ENCODE results near the gene ATOX1. TPM values are rescaled to one million over a fixed set of nuclear protein-coding genes. Genes with fewer than 3 reads are reported as not detected.

The ATOX1 gene
- total and polyA plus RNA-seq, 2 of the 8 experiments (the other 6 are each of a cell fraction or from before 2014, with no cell fraction given), result 79.9 to 232 TPM

GRCh38 chr5:151795426-151795825, 37.0 kb upstream of the ATOX1 start:
- Histone ChIP-seq H2AK5ac (ENCODE audit: low read depth, low read length) (no peak overlapping the region), H2BK20ac (ENCODE audit: low read length) (no peak overlapping the region), H3K27ac (ENCODE audit: low read depth, low read length) (no peak overlapping the region), H4K8ac (ENCODE audit: extremely low read depth, insufficient read depth, low read length) (no peak overlapping the region), H3K23me2 (ENCODE audit: low read depth, low read length) (no peaks in the 10 kb centered on the region), H3K4ac (replicated peaks; ENCODE audit: insufficient read length, low read depth, low read length) (no peak overlapping the region), H2BK120ac (replicated peaks; ENCODE audit: low read depth, low read length) (no peak overlapping the region), H3K79me1 (ENCODE audit: low read depth, low read length) (no peaks in the 10 kb centered on the region), H3K4me3 (ENCODE audit: extremely low read depth in 1 of 4, insufficient read depth in 2 of 4, low read depth in 3 of 4, low read length in 4 of 4) (no peak overlapping the region), H4K5ac (ENCODE audit: insufficient read length, low read depth, low read length) (no peak overlapping the region), H3K18ac (ENCODE audit: extremely low read depth, low read length) (no peak overlapping the region), H3K56ac (replicated peaks; ENCODE audit: insufficient read length, low read depth, low read length) (no peak overlapping the region), H3K14ac (ENCODE audit: insufficient read length) (no peak overlapping the region), H2BK12ac (ENCODE audit: low read depth, low read length) (no peak overlapping the region), H2AFZ (ENCODE audit: low read length) (no peak overlapping the region), H2BK15ac (ENCODE audit: low read length) (no peak overlapping the region), H3K79me2 (ENCODE audit: control insufficient read depth in 1 of 2, insufficient read depth in 2 of 2, low read length in 2 of 2) (peaks cover 3 to 95% of the 10 kb centered on the region in 2 experiments), H3K36me3 (ENCODE audit: control insufficient read depth in 2 of 4, insufficient read depth in 4 of 4, low read length in 3 of 4) (peaks cover 37 to 98% (median 82%) of the 10 kb centered on the region in 4 experiments), H3K4me1 (replicated peaks in 1 of 4; ENCODE audit: control insufficient read depth in 3 of 4, insufficient read depth in 4 of 4, low read length in 3 of 4) (no peaks in the 10 kb centered on the region), H3K23ac (ENCODE audit: insufficient read length) (no peak overlapping the region), H3K9ac (replicated peaks in 1 of 4; ENCODE audit: extremely low read depth in 1 of 4, low read depth in 3 of 4, low read length in 3 of 4) (no peak overlapping the region), H3K27me3 (replicated peaks in 1 of 4; ENCODE audit: control insufficient read depth in 3 of 4, extremely low read depth in 1 of 4, insufficient read depth in 3 of 4, low read length in 3 of 4) (no peaks in the 10 kb centered on the region), H2BK5ac (ENCODE audit: low read depth, low read length) (no peak overlapping the region), H3K4me2 (ENCODE audit: insufficient read depth in 1 of 2, low read depth in 2 of 2, low read length in 2 of 2) (no peak overlapping the region), H4K20me1 (replicated peaks in 1 of 2; ENCODE audit: control insufficient read depth in 1 of 2, insufficient read depth in 2 of 2, low read length in 2 of 2) (peaks cover 2 to 19% of the 10 kb centered on the region in 2 experiments), H4K91ac (replicated peaks; ENCODE audit: insufficient read length, low read length) (no peak overlapping the region), H3K9me3 (ENCODE audit: insufficient read depth in 2 of 2, low read depth in 1 of 2, low read length in 1 of 2) (no peaks in the 10 kb centered on the region)
- CTCF ChIA-PET (ENCODE audit: partially characterized antibody), result no interaction called here
- no peak for TF ChIP-seq PHF8 (conservative IDR thresholded peaks at IDR 0.05; ENCODE audit: low read depth, low read length)
- TF ChIP-seq SIRT6 (IDR thresholded peaks at IDR 0.05; ENCODE audit: low read length), result no peak
- TF ChIP-seq CEBPB (IDR thresholded peaks at IDR 0.05; ENCODE audit: low read depth, low read length), result no peak
- no peak for TF ChIP-seq EP300 (IDR thresholded peaks at IDR 0.05; ENCODE audit: borderline replicate concordance in 1 of 2, low read depth in 2 of 2, low read length in 2 of 2)
- no peak for TF ChIP-seq JUN (IDR thresholded peaks at IDR 0.05; ENCODE audit: low read depth, low read length)
- no peak for TF ChIP-seq GABPA (IDR thresholded peaks at IDR 0.05; ENCODE audit: borderline replicate concordance, insufficient read depth, low read length)
- no peak for TF ChIP-seq HDAC2 (IDR thresholded peaks at IDR 0.05; ENCODE audit: borderline replicate concordance in 1 of 2, low read depth in 2 of 2, low read length in 2 of 2)
- TF ChIP-seq KDM5A (IDR thresholded peaks at IDR 0.05; ENCODE audit: low read length), result no peak
- FAIRE-seq (no peak), DNase-seq (ENCODE audit: low read depth in 1 of 2, low spot score in 2 of 2) (no peak)
- 100% methylated on average over 1 of the region's 1 CpG; no CpG with 5 or more reads in 1 of the 2 experiments for WGBS, 2 experiments (ENCODE audit: extremely low coverage in 1 of 2, insufficient coverage in 1 of 2, insufficient read length in 1 of 2, insufficient replicate concordance in 2 of 2, low coverage in 1 of 2, low lambda C conversion rate in 2 of 2, missing lambda C conversion rate in 1 of 2)
- POLR2A ChIA-PET (ENCODE audit: partially characterized antibody), result no interaction called here

All from H1 (cell line).